GM12878 (cell line): ENCODE data around the gene NHS. TPM values are rescaled to one million over a fixed set of nuclear protein-coding genes. Genes with fewer than 3 reads are reported as not detected.

ENCODE experiments used
- ATAC-seq: fragments of 200-7000 bp; cut with Tn5 transposase; 3 replicates; pipeline ENCODE4 v1.9.1; 2020; ENCODE audit warnings: mild to moderate bottlenecking, moderate library complexity
- BruUV-seq: library from RNA; stranded (reverse); fragments of 400-500 nt; replicated peaks from 2 replicates; lab custom pipeline; 2021; lab: Mats Ljungman, UMichigan
- CTCF ChIA-PET: fragments of 300-600 bp; sonication (Branson Sonifier 250); formaldehyde crosslinking; extraction: SDS; loops from one replicate; lab custom pipeline; 2021; ENCODE audit warnings: inconsistent platforms; lab: Yijun Ruan, JAX
- POLR2A ChIA-PET: fragments of 350-600 bp; formaldehyde crosslinking; extraction: SDS; loops from one replicate; lab custom pipeline; 2021; ENCODE audit warnings: inconsistent platforms; lab: Charles Lee
- RAD21 ChIA-PET: fragments of 300-600 bp; sonication (Branson Sonifier 250); formaldehyde crosslinking; loops from one replicate; lab custom pipeline; 2023; ENCODE audit warnings: antibody characterized with exemption; ENCODE audit not compliant: unreplicated experiment; lab: Charles Lee
- SMC1A ChIA-PET: fragments of 300-600 bp; sonication (Branson Sonifier 250); formaldehyde crosslinking; loops from one replicate; lab custom pipeline; 2023; ENCODE audit not compliant: unreplicated experiment, uncharacterized antibody; lab: Charles Lee
- DNase-seq: peaks from one replicate; pipeline ENCODE4 v3.0.0-alpha.2; 2011; ENCODE audit warnings: low read depth, low spot score
- FAIRE-seq: peaks from 3 replicates; lab custom pipeline; 2011; peaks lifted over from hg19 to GRCh38; lab: Jason Lieb, UNC
- H2AFZ ChIP-seq: 2 replicates; pipeline ENCODE4 v1.6.0; 2011; ENCODE audit warnings: low read depth, low read length, control low read depth; ENCODE audit not compliant: control insufficient read depth
- H3K27ac ChIP-seq: 2 replicates; pipeline ENCODE4 v1.5.1; 2011; ENCODE audit warnings: control low read depth; ENCODE audit not compliant: control insufficient read depth, insufficient read depth
- H3K27me3 ChIP-seq, 2 experiments: replicated peaks in 1 of 2; 2 replicates each; pipeline versions ENCODE4 v1.6.0 to v1.6.1; 2011; ENCODE audit warnings: low read length in 1 of 2; ENCODE audit not compliant: control insufficient read depth in 2 of 2, insufficient read depth in 2 of 2
- H3K36me3 ChIP-seq, 2 experiments: 2 replicates each; pipeline ENCODE4 v1.5.1; 2011; ENCODE audit warnings: low read length in 1 of 2; ENCODE audit not compliant: control insufficient read depth in 2 of 2, insufficient read depth in 2 of 2
- H3K4me1 ChIP-seq: 2 replicates; pipeline ENCODE4 v1.6.1; 2011; ENCODE audit warnings: mild to moderate bottlenecking, low read length, moderate library complexity, mixed read lengths; ENCODE audit not compliant: control insufficient read depth, insufficient read depth
- H3K4me2 ChIP-seq: 2 replicates; pipeline ENCODE4 v1.6.0; 2011; ENCODE audit warnings: control low read depth; ENCODE audit not compliant: control insufficient read depth, insufficient read depth
- H3K4me3 ChIP-seq: fragments of 200-600 bp; sonication (generic); 2 replicates; pipeline ENCODE4 v1.5.1; 2016
- H3K79me2 ChIP-seq: 2 replicates; pipeline ENCODE4 v1.6.0; 2011; ENCODE audit warnings: low read length; ENCODE audit not compliant: control insufficient read depth, insufficient read depth
- H3K9ac ChIP-seq: 2 replicates; pipeline ENCODE4 v1.8.0; 2011; ENCODE audit warnings: low read length, control low read depth, mixed read lengths; ENCODE audit not compliant: control insufficient read depth, insufficient read depth
- H3K9me3 ChIP-seq: replicated peaks from 3 replicates; pipeline ENCODE4 v1.5.1; 2011; ENCODE audit warnings: mild to moderate bottlenecking, low read length; ENCODE audit not compliant: control insufficient read depth, insufficient read depth
- H4K20me1 ChIP-seq: 2 replicates; pipeline ENCODE4 v1.6.0; 2011; ENCODE audit not compliant: control insufficient read depth, insufficient read depth
- CBFB ChIP-seq: IDR thresholded peaks from 2 replicates; pipeline ENCODE4 v1.6.1; 2016; ENCODE audit warnings: antibody characterized with exemption, low read depth
- CEBPZ ChIP-seq: fragments of 150-350 bp; IDR thresholded peaks from 2 replicates; pipeline ENCODE4 v1.6.1; 2016; ENCODE audit warnings: low read depth, low read length
- CTCF ChIP-seq, 3 experiments: IDR thresholded peaks in 2 of 3; conservative IDR thresholded peaks in 1 of 3; 2 replicates each; pipeline ENCODE4 v1.5.1; 2011; ENCODE audit warnings: low read depth in 3 of 3, low read length in 3 of 3, mild to moderate bottlenecking in 3 of 3, control low read depth in 2 of 3, moderate library complexity in 2 of 3, inconsistent platforms in 1 of 3, mixed read lengths in 1 of 3; ENCODE audit not compliant: control insufficient read depth in 2 of 3, insufficient read depth in 1 of 3; ENCODE audit errors: extremely low read depth in 1 of 3
- HCFC1 ChIP-seq: fragments of 150-350 bp; IDR thresholded peaks from 2 replicates; pipeline ENCODE4 v1.6.1; 2014; ENCODE audit warnings: low read length
- HSF1 ChIP-seq: fragments of 150-350 bp; IDR thresholded peaks from 2 replicates; pipeline ENCODE4 v1.6.1; 2014; ENCODE audit warnings: mild to moderate bottlenecking, low read depth, low read length
- IRF5 ChIP-seq: fragments of 450-650 bp; IDR thresholded peaks from 2 replicates; pipeline ENCODE4 v1.6.1; 2017; ENCODE audit warnings: borderline replicate concordance
- JUNB ChIP-seq: IDR thresholded peaks from 2 replicates; pipeline ENCODE4 v1.6.1; 2016; ENCODE audit warnings: antibody characterized with exemption, mild to moderate bottlenecking
- MYB ChIP-seq: fragments of 150-350 bp; IDR thresholded peaks from 2 replicates; pipeline ENCODE4 v1.6.1; 2014; ENCODE audit warnings: mild to moderate bottlenecking, low read depth, low read length, borderline replicate concordance
- NR2C2 ChIP-seq: IDR thresholded peaks from 2 replicates; pipeline ENCODE4 v1.6.1; 2011; ENCODE audit warnings: borderline replicate concordance, low read depth; ENCODE audit not compliant: control insufficient read depth, insufficient read length
- NRF1 ChIP-seq: conservative IDR thresholded peaks from 2 replicates; pipeline ENCODE4 v1.6.1; 2011; ENCODE audit warnings: mild to moderate bottlenecking, low read depth, low read length, improper control_type of control experiment
- PAX5 ChIP-seq: IDR thresholded peaks from 2 replicates; pipeline ENCODE4 v1.6.1; 2011; ENCODE audit warnings: low read depth, low read length, borderline replicate concordance
- POLR2AphosphoS2 ChIP-seq: IDR thresholded peaks from 2 replicates; pipeline ENCODE4 v1.6.1; 2011; ENCODE audit warnings: low read depth, mild to moderate bottlenecking, low read length, improper control_type of control experiment, moderate library complexity
- SPI1 ChIP-seq: IDR thresholded peaks from 2 replicates; pipeline ENCODE4 v1.6.1; 2011; ENCODE audit warnings: low read depth, mild to moderate bottlenecking, low read length, moderate library complexity, borderline replicate concordance; ENCODE audit not compliant: insufficient read depth
- TCF7 ChIP-seq: IDR thresholded peaks from 2 replicates; pipeline ENCODE4 v1.6.1; 2014; ENCODE audit warnings: antibody characterized with exemption, borderline replicate concordance
- WGBS: methylation state at CpG from one replicate; pipeline ENCODE4 v1.1.6; 2016; ENCODE audit warnings: low lambda C conversion rate; ENCODE audit not compliant: insufficient replicate concordance, insufficient coverage; ENCODE audit errors: missing lambda C conversion rate; 5-methylcytosine and 5-hydroxymethylcytosine counted together
- in situ Hi-C: fragments of 300-500 bp; cut with MboI; formaldehyde crosslinking; loops from 9 replicates; pipeline ENCODE4 v1.14.3; 2018; ENCODE audit warnings: mixed read lengths
- intact Hi-C: fragments of 100-400 bp; cut with micrococcal nuclease; formaldehyde crosslinking; loops from one replicate; pipeline ENCODE4 v1.14.2; 2022; ENCODE audit not compliant: unreplicated experiment
- polyA plus RNA-seq, 11 experiments: library from polyadenylated mRNA; depleted of rRNA in 4 of 11; unstranded in 6 of 11; stranded (reverse) in 5 of 11; fragments of >200 nt; fragmentation: Nextera tagmentation in 4 of 11; fragmentation: Illumina TruSeq in 1 of 11; extraction: Ambion mirVana in 4 of 11; extraction: Trizol in 1 of 11; gene quantifications; 1 replicate in 1 of 11; 2 replicates in 10 of 11; pipeline versions ENCODE4 v1.2.1 to v1.2.3, GENCODE V29; 2011 to 2016; ENCODE audit warnings: inconsistent platforms in 2 of 11, missing spikeins in 2 of 11, low read depth in 1 of 11
- total RNA-seq, 4 experiments: library from RNA; depleted of rRNA in 3 of 4; stranded (reverse); fragments of >200 nt in 3 of 4; fragmentation: Illumina TruSeq in 1 of 4; extraction: Trizol in 1 of 4; gene quantifications; 2 replicates each; pipeline versions ENCODE4 v1.2.1 to v1.2.3, GENCODE V29; 2013 to 2021

NHS gene
- total and polyA plus RNA-seq, 10 of the 15 experiments (the other 5 are each of a cell fraction or from before 2014, with no cell fraction given), result under 0.01 to 0.07 (median 0.03) TPM; not detected in 7

GRCh38 chrX:17459008-17459611, 84.1 kb downstream of the NHS start:
- Histone ChIP-seq H3K4me2 (no peak overlapping the region), H3K9ac (no peak overlapping the region), H3K27ac (no peak overlapping the region), H3K4me1 (no peaks in the 10 kb centered on the region), H4K20me1 (no peaks in the 10 kb centered on the region), H3K4me3 (no peak overlapping the region)
- intact Hi-C loops (no loop called here), in situ Hi-C loops (no loop called here)
- ChIA-PET SMC1A (no interaction called here), CTCF (no interaction called here), POLR2A (no interaction called here)
- FAIRE-seq (no peak), DNase-seq (no peak), ATAC-seq (no peak)
- 24% methylated on average over 4 of the region's 4 CpGs for WGBS
- BruUV-seq, result no TSS peak
- TF ChIP-seq NRF1, result no peak
- no peak for TF ChIP-seq CBFB
- no peak for TF ChIP-seq CEBPZ
- no peak for TF ChIP-seq CTCF (IDR thresholded peaks at IDR 0.05 in 2 of 3, conservative IDR thresholded peaks at IDR 0.05 in 1 of 3; ENCODE audit: control insufficient read depth in 2 of 3, extremely low read depth in 1 of 3, insufficient read depth in 1 of 3, low read depth in 3 of 3, low read length in 3 of 3)
- no peak for TF ChIP-seq POLR2AphosphoS2
- TF ChIP-seq HCFC1, result no peak
- TF ChIP-seq TCF7, result no peak
- no peak for TF ChIP-seq MYB
- TF ChIP-seq IRF5, result no peak
- no peak for TF ChIP-seq PAX5
- TF ChIP-seq SPI1, result no peak
- TF ChIP-seq HSF1, result no peak
- TF ChIP-seq NR2C2, result no peak
- TF ChIP-seq JUNB, result no peak
- TF ChIP-seq, all 136 proteins: peak for 0
- H3K9me3 ChIP-seq, result no peaks in the 10 kb centered on the region
- H3K79me2 ChIP-seq, result no peaks in the 10 kb centered on the region
- RAD21 ChIA-PET, result no interaction called here
- no peaks in the 10 kb centered on the region for H3K27me3 ChIP-seq
- no peak overlapping the region for H2AFZ ChIP-seq
- no peaks in the 10 kb centered on the region for H3K36me3 ChIP-seq
